ENCODE results near the gene OR6N2. TPM values are rescaled to one million over a fixed set of nuclear protein-coding genes. Genes with fewer than 3 reads are reported as not detected.
A peak's percentile ranks its signal among the peaks of the same experiment; 100 is the strongest.

Gene OR6N2
- polyA plus RNA-seq, 1 experiment = not detected

DNA sequence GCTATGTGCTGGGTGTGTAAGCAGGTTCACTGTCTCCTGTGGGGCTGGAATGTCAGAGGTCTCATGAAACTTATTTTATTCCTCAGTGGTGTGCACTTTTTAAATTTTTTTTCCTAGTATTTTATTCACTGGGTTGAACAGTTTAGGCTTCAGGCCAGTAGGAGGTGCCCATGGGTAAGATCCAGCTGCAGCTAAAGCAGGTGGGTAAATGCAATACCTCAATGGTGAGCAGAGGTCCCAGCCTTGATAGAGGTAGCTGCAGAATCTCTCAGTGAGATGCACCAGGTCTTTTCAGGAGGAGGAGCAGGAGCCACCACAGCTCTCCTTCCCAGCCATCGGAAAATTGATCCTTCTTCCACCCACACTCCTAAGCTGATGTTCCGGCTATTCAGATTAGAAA is 12.6 kb upstream of the OR6N2 start:
- no peaks in the 10 kb centered on the region for H3K9me3 ChIP-seq (ENCODE audit: control insufficient read depth, insufficient read depth, low read length)
- no peak for DNase-seq (ENCODE audit: low read depth, low spot score)
- ChIA-PET POLR2A (no interaction called here), CTCF (no interaction called here)
- H3K27me3 ChIP-seq (ENCODE audit: control insufficient read depth, insufficient read depth, low read length) = no peaks in the 10 kb centered on the region
- no peak overlapping the region for H3K4me3 ChIP-seq (ENCODE audit: low read depth, low read length)
- H3K27ac ChIP-seq (ENCODE audit: low read depth, low read length) = no peak overlapping the region
- TF ChIP-seq, protein P1, sequence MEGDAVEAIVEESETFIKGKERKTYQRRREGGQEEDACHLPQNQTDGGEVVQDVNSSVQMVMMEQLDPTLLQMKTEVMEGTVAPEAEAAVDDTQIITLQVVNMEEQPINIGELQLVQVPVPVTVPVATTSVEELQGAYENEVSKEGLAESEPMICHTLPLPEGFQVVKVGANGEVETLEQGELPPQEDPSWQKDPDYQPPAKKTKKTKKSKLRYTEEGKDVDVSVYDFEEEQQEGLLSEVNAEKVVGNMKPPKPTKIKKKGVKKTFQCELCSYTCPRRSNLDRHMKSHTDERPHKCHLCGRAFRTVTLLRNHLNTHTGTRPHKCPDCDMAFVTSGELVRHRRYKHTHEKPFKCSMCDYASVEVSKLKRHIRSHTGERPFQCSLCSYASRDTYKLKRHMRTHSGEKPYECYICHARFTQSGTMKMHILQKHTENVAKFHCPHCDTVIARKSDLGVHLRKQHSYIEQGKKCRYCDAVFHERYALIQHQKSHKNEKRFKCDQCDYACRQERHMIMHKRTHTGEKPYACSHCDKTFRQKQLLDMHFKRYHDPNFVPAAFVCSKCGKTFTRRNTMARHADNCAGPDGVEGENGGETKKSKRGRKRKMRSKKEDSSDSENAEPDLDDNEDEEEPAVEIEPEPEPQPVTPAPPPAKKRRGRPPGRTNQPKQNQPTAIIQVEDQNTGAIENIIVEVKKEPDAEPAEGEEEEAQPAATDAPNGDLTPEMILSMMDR (IDR thresholded peaks at IDR 0.05; ENCODE audit: low read depth, low read length) = peak; percentile 20; the same call in 1 of the 2 replicates

- POLR2A ChIA-PET = no interaction called here
- DNase-seq (ENCODE audit: low read depth, low spot score) = no peak
Measured at GRCh38 chr1:158771950-158772866, 8.8 kb downstream of the OR6N2 start, which contains the start of gene OR6N1. TSS of gene OR6N1 (minus strand) at chr1:158772195. CDS start at chr1:158766682, 5,513 bp downstream.

DNA sequence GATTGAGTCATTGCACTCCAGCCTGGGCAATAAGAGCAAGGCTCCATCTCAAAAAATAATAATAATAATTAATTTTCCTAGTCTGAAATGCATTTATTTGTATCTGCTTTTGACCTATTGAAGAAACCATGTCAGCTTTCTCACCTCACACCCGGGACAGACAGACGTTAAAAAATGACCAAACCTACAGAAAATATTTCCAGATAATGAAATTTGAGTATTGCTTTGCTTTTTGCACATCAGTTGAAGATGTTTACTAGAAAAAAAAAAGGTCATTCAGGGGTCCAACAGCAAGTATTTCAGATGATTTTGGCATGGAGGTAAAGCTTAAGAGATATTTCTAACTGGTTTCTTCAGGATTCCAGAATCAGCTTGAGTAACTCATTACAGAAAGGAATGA is 26.6 kb downstream of the OR6N2 start, which contains the start of gene OR6K6:
Gene OR6K6, plus strand, starts transcription at position 301 of the 400 bp plus-strand sequence. CDS start 168 bp downstream, outside the sequence.
- POLR2A ChIA-PET = no interaction called here
- CTCF ChIA-PET = no interaction called here

More at GRCh38 chr1:158771950-158772866, 8.8 kb downstream of the OR6N2 start, which contains the start of gene OR6N1:
- H3K9me3 ChIP-seq (ENCODE audit: control insufficient read depth, insufficient read depth, low read length) = no peaks in the 10 kb centered on the region
- CTCF ChIA-PET = no interaction called here
- H3K27ac ChIP-seq (ENCODE audit: low read depth, low read length) = no peak within 1 kb of the TSS
- H3K27me3 ChIP-seq (ENCODE audit: control insufficient read depth, insufficient read depth, low read length) = no peaks in the 10 kb centered on the region
- H3K4me3 ChIP-seq (ENCODE audit: low read depth, low read length) = no peak within 1 kb of the TSS
- TF ChIP-seq, protein P1 (IDR thresholded peaks at IDR 0.05; ENCODE audit: low read depth, low read length) = no peak

GRCh38 chr1:158752155-158752712 is 28.8 kb downstream of the OR6N2 start:
- H3K9me3 ChIP-seq (ENCODE audit: control insufficient read depth, insufficient read depth, low read length) = peaks cover 3% of the 10 kb centered on the region; the same call in 1 of the 2 replicates
- TF ChIP-seq, protein P1 (IDR thresholded peaks at IDR 0.05; ENCODE audit: low read depth, low read length) = no peak
- ChIA-PET CTCF (no interaction called here), POLR2A (no interaction called here)
- H3K4me3 ChIP-seq (ENCODE audit: low read depth, low read length) = no peak overlapping the region
- no peaks in the 10 kb centered on the region for H3K27me3 ChIP-seq (ENCODE audit: control insufficient read depth, insufficient read depth, low read length)
- H3K27ac ChIP-seq (ENCODE audit: low read depth, low read length) = no peak overlapping the region
- no peak for DNase-seq (ENCODE audit: low read depth, low spot score)

More for the DNA sequence above, 26.6 kb downstream of the OR6N2 start, which contains the start of gene OR6K6:
- Histone ChIP-seq H3K27me3 (ENCODE audit: control insufficient read depth, insufficient read depth, low read length) (no peaks in the 10 kb centered on the region), H3K9me3 (ENCODE audit: control insufficient read depth, insufficient read depth, low read length) (peaks cover 3% of the 10 kb centered on the region; the same call in 1 of the 2 replicates), H3K27ac (ENCODE audit: low read depth, low read length) (no peak within 1 kb of the TSS), H3K4me3 (ENCODE audit: low read depth, low read length) (no peak within 1 kb of the TSS)
- DNase-seq (ENCODE audit: low read depth, low spot score) = no peak
- TF ChIP-seq, protein P1 (IDR thresholded peaks at IDR 0.05; ENCODE audit: low read depth, low read length) = no peak

DNA sequence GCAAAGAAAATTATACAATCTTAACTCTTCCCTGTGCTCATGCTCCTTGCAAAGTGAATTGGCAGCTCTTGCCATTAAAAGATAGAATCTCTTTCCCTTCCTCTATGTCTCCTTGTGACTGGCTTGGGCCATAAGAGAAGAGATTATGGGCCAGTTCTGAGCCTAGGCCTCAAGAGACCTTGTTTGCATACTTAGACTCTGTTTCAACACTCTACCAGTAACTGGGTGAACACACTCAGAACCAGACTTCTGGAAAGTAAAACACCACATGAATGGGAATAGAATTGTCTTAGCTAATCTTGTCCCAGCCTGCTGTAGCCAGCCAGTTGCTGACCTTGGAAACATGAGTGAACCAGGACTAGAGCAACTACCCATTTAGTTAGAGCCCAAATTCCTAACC is 45.2 kb downstream of the OR6N2 start:
- no peak for DNase-seq (ENCODE audit: low read depth, low spot score)
- TF ChIP-seq, protein P1 (IDR thresholded peaks at IDR 0.05; ENCODE audit: low read depth, low read length) = no peak
- Histone ChIP-seq H3K9me3 (ENCODE audit: control insufficient read depth, insufficient read depth, low read length) (no peaks in the 10 kb centered on the region), H3K27ac (ENCODE audit: low read depth, low read length) (no peak overlapping the region), H3K4me3 (ENCODE audit: low read depth, low read length) (no peak overlapping the region), H3K27me3 (ENCODE audit: control insufficient read depth, insufficient read depth, low read length) (no peaks in the 10 kb centered on the region)
- ChIA-PET POLR2A (no interaction called here), CTCF (no interaction called here)
